Endodermal cell (in vitro differentiated cells): Measurements from ENCODE around the gene SPOCK2. TPM values are rescaled to one million over a fixed set of nuclear protein-coding genes. Genes with fewer than 3 reads are reported as not detected.

Experiments
- DNase-seq: peaks from one replicate; pipeline ENCODE4 v3.0.0-alpha.2; 2017
- H3K27ac ChIP-seq: 2 replicates; pipeline ENCODE4 v1.5.1; 2013; ENCODE audit warnings: mild to moderate bottlenecking, low read depth, low read length, moderate library complexity
- H3K27me3 ChIP-seq: 2 replicates; pipeline ENCODE4 v1.6.1; 2013; ENCODE audit warnings: mild to moderate bottlenecking, low read length, moderate library complexity; ENCODE audit not compliant: insufficient read depth, control insufficient read depth, poor library complexity, severe bottlenecking
- H3K36me3 ChIP-seq: 2 replicates; pipeline ENCODE4 v1.7.0; 2013; ENCODE audit warnings: mild to moderate bottlenecking, low read length, moderate library complexity; ENCODE audit not compliant: control insufficient read depth, insufficient read depth
- H3K4me1 ChIP-seq: one replicate; pipeline ENCODE4 v1.7.0; 2013; ENCODE audit warnings: low read length; ENCODE audit not compliant: control insufficient read depth, insufficient read depth
- H3K4me3 ChIP-seq: 2 replicates; pipeline ENCODE4 v1.5.1; 2013; ENCODE audit warnings: mild to moderate bottlenecking, low read length, moderate library complexity
- H3K9ac ChIP-seq: 2 replicates; pipeline ENCODE4 v1.6.1; 2013; ENCODE audit warnings: mild to moderate bottlenecking, low read length, moderate library complexity; ENCODE audit not compliant: poor library complexity, severe bottlenecking; ENCODE audit errors: extremely low read depth
- H3K9me3 ChIP-seq: 2 replicates; pipeline ENCODE4 v1.6.1; 2013; ENCODE audit warnings: mild to moderate bottlenecking, low read length, moderate library complexity; ENCODE audit not compliant: control insufficient read depth
- H3K27ac Mint-ChIP-seq: 2 replicates; pipeline ENCODE4 v1.8.0; 2020; ENCODE audit warnings: mixed read lengths
- H3K27me3 Mint-ChIP-seq: 2 replicates; pipeline ENCODE4 v1.8.0; 2021; ENCODE audit warnings: mild to moderate bottlenecking, mixed read lengths; ENCODE audit not compliant: insufficient read depth
- H3K36me3 Mint-ChIP-seq: 2 replicates; pipeline ENCODE4 v1.8.0; 2020; ENCODE audit warnings: low read depth, mixed read lengths
- H3K4me1 Mint-ChIP-seq: 2 replicates; pipeline ENCODE4 v1.8.0; 2020; ENCODE audit warnings: mixed read lengths
- H3K4me3 Mint-ChIP-seq: 2 replicates; pipeline ENCODE4 v1.8.0; 2020; ENCODE audit warnings: mild to moderate bottlenecking, moderate library complexity, mixed read lengths
- H3K9me3 Mint-ChIP-seq: 2 replicates; pipeline ENCODE4 v1.8.0; 2020; ENCODE audit warnings: mild to moderate bottlenecking, mixed read lengths
- WGBS, 2 experiments: methylation state at CpG; one replicate each; pipeline versions ENCODE4 v1.1.5 to v1.1.7; 2013; ENCODE audit warnings: missing lambda C conversion rate in 2 of 2, mixed read lengths in 1 of 2; ENCODE audit not compliant: insufficient coverage in 1 of 2, insufficient read length in 1 of 2; 5-methylcytosine and 5-hydroxymethylcytosine counted together
- total RNA-seq, 2 donors: library from RNA; stranded (reverse); fragmentation: NEBNext Ultra II Directional in 1 of 2; extraction: Animal tissue kit (Norgen Biotek cat#: 25700) in 1 of 2; gene quantifications; 2 replicates in 1 of 2; 3 replicates in 1 of 2; pipeline ENCODE4 v1.2.1, GENCODE V29; 2021
- TF ChIP-seq, protein P1 (sequence below): fragments of 200-600 bp; sonication (generic); conservative IDR thresholded peaks from 2 replicates; pipeline ENCODE4 v1.5.0; 2021; ENCODE audit warnings: antibody characterized with exemption, mild to moderate bottlenecking

The SPOCK2 gene
- total RNA-seq, 2 donors from 2014 or later = 1.6 to 3.7 TPM

- WGBS, 2 experiments = 94 to 97% methylated on average over 11 to 12 of the region's 12 CpGs
- Histone ChIP-seq H3K36me3 (no peaks in the 10 kb centered on the region), H3K9me3 (no peaks in the 10 kb centered on the region), H3K4me1 (peaks cover 5% of the 10 kb centered on the region), H3K9ac (no peak overlapping the region), H3K27me3 (no peaks in the 10 kb centered on the region), H3K27ac (no peak overlapping the region), H3K4me3 (no peak overlapping the region)
- Mint-ChIP-seq H3K36me3 (no peaks in the 10 kb centered on the region), H3K4me1 (peaks cover 13% of the 10 kb centered on the region), H3K4me3 (no peak overlapping the region), H3K27ac (no peak overlapping the region), H3K27me3 (no peaks in the 10 kb centered on the region), H3K9me3 (no peaks in the 10 kb centered on the region)
- TF ChIP-seq, protein P1, sequence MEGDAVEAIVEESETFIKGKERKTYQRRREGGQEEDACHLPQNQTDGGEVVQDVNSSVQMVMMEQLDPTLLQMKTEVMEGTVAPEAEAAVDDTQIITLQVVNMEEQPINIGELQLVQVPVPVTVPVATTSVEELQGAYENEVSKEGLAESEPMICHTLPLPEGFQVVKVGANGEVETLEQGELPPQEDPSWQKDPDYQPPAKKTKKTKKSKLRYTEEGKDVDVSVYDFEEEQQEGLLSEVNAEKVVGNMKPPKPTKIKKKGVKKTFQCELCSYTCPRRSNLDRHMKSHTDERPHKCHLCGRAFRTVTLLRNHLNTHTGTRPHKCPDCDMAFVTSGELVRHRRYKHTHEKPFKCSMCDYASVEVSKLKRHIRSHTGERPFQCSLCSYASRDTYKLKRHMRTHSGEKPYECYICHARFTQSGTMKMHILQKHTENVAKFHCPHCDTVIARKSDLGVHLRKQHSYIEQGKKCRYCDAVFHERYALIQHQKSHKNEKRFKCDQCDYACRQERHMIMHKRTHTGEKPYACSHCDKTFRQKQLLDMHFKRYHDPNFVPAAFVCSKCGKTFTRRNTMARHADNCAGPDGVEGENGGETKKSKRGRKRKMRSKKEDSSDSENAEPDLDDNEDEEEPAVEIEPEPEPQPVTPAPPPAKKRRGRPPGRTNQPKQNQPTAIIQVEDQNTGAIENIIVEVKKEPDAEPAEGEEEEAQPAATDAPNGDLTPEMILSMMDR = no peak
- no peak for DNase-seq
Measured at GRCh38 chr10:72058347-72058898, 29.9 kb downstream of the SPOCK2 start.

DNA sequence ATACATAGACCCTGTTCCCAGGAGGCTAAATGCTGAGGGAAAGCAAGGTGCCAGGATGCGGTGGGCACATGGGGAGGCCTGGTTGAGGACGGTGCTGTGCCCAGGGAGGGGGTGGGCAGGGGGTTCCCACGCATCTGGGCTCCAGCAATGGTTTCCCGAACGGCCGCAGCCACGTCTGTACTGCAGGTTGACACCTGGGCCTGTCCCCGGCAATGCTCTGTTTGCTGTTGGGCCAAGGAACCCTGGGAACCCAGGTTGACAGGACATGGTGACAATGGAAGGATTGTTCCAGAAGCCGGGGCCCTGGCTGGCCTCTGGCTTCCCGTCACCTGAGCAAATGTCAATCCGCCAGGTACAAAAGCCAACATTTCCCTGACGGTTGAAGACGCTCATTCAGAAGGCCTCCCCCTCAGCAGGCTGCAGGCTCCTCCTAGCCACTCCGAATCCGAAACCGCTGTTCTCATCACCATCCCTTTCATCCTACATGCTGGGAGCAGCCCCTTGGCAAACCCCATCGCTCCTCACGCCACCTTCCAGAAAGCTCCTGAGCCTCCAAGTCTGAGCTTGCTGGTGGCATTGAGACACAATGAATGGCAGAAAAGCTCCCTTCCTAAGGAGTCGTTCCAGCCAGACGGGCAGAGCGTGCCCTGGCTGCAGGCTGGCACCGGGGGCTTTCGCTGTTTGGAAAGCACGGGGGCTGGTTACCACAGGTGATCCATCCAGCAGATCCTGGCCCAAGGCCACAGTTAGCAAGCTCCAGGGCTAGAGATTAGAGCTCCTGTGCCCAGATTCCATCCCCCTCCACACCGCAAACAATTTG is 31.2 kb downstream of the SPOCK2 start:
- DNase-seq = no peak
- H3K4me3 ChIP-seq = no peak overlapping the region
- H3K4me3 Mint-ChIP-seq = no peak overlapping the region
- peaks cover 5% of the 10 kb centered on the region for H3K4me1 ChIP-seq
- TF ChIP-seq, protein P1 = no peak
- no peak overlapping the region for H3K27ac Mint-ChIP-seq
- H3K9me3 Mint-ChIP-seq = no peaks in the 10 kb centered on the region
- no peaks in the 10 kb centered on the region for H3K36me3 ChIP-seq
- H3K4me1 Mint-ChIP-seq = peaks cover 13% of the 10 kb centered on the region
- H3K27me3 ChIP-seq = no peaks in the 10 kb centered on the region
- no peak overlapping the region for H3K27ac ChIP-seq
- no peaks in the 10 kb centered on the region for H3K36me3 Mint-ChIP-seq
- WGBS, 2 experiments = 92 to 95% methylated on average over 14 to 25 of the region's 25 CpGs
- no peaks in the 10 kb centered on the region for H3K27me3 Mint-ChIP-seq
- no peak overlapping the region for H3K9ac ChIP-seq
- H3K9me3 ChIP-seq = no peaks in the 10 kb centered on the region

GRCh38 chr10:72056113-72056512 is 32.2 kb downstream of the SPOCK2 start:
- no peak for DNase-seq
- Histone ChIP-seq H3K9ac (no peak overlapping the region), H3K27me3 (no peaks in the 10 kb centered on the region), H3K27ac (no peak overlapping the region), H3K9me3 (no peaks in the 10 kb centered on the region), H3K4me1 (peaks cover 4% of the 10 kb centered on the region), H3K4me3 (no peak overlapping the region), H3K36me3 (no peaks in the 10 kb centered on the region)
- 77 to 96% methylated on average over 3 to 5 of the region's 5 CpGs for WGBS, 2 experiments
- no peak overlapping the region for H3K27ac Mint-ChIP-seq
- H3K36me3 Mint-ChIP-seq = no peaks in the 10 kb centered on the region
- no peaks in the 10 kb centered on the region for H3K9me3 Mint-ChIP-seq
- H3K27me3 Mint-ChIP-seq = no peaks in the 10 kb centered on the region
- peaks cover 11% of the 10 kb centered on the region for H3K4me1 Mint-ChIP-seq
- H3K4me3 Mint-ChIP-seq = no peak overlapping the region
- TF ChIP-seq, protein P1 = no peak
